K562 (cell line): Measurements from ENCODE around the gene CD2. TPM values are rescaled to one million over a fixed set of nuclear protein-coding genes. Genes with fewer than 3 reads are reported as not detected.
A peak's percentile ranks its signal among the peaks of the same experiment; 100 is the strongest.

Experiments used
- ATAC-seq: fragments of 200-7000 bp; cut with Tn5 transposase; 3 replicates; pipeline ENCODE4 v1.9.1; 2020; ENCODE audit warnings: moderate library complexity
- BruUV-seq: library from RNA; stranded (reverse); fragments of 400-500 nt; replicated peaks from 2 replicates; lab custom pipeline; 2021; lab: Mats Ljungman, UMichigan
- CTCF ChIA-PET: fragments of 300-600 bp; formaldehyde crosslinking; extraction: SDS; loops from one replicate; lab custom pipeline; 2021; ENCODE audit warnings: low intra/inter-chr PET ratio; lab: Yijun Ruan, JAX
- POLR2A ChIA-PET: fragments of 300-600, 350-650 bp; sonication (Branson Sonifier 250); formaldehyde crosslinking; extraction: SDS; loops from one replicate; lab custom pipeline; 2021; ENCODE audit warnings: antibody characterized with exemption, inconsistent platforms; lab: Yijun Ruan, JAX
- DNase-seq, 4 experiments: peaks; one replicate each; pipeline versions ENCODE4 v3.0.0 to v3.0.0-alpha.2; 2011 to 2018; ENCODE audit warnings: low spot score in 3 of 4, mixed read lengths in 3 of 4; ENCODE audit errors: extremely low read depth in 1 of 4
- FAIRE-seq: peaks from 2 replicates; lab custom pipeline; 2011; peaks lifted over from hg19 to GRCh38; lab: Jason Lieb, UNC
- H2AFZ ChIP-seq: 2 replicates; pipeline ENCODE4 v1.6.0; 2011; ENCODE audit warnings: low read depth, low read length, control low read depth, inconsistent platforms
- H3K27ac ChIP-seq: fragments of 200-600 bp; 3 replicates; pipeline ENCODE4 v1.8.0; 2011; ENCODE audit warnings: low read depth, mild to moderate bottlenecking, control low read depth, inconsistent platforms, low read length, moderate library complexity, mixed read lengths; ENCODE audit errors: extremely low read depth
- H3K27me3 ChIP-seq, 2 experiments: fragments of 300-600 bp in 1 of 2; 2 replicates in 1 of 2; 3 replicates in 1 of 2; pipeline versions ENCODE4 v1.6.0 to v1.8.0; 2011; ENCODE audit warnings: inconsistent platforms in 2 of 2, low read length in 2 of 2, mild to moderate bottlenecking in 1 of 2, mixed read lengths in 1 of 2, moderate library complexity in 1 of 2; ENCODE audit not compliant: control insufficient read depth in 2 of 2, insufficient read depth in 2 of 2
- H3K36me3 ChIP-seq: fragments of 300-600 bp; 3 replicates; pipeline ENCODE4 v1.8.0; 2011; ENCODE audit warnings: mild to moderate bottlenecking, low read length, inconsistent platforms; ENCODE audit not compliant: control insufficient read depth, insufficient read depth
- H3K4me1 ChIP-seq, 2 experiments: fragments of 200-600 bp in 1 of 2; replicated peaks in 1 of 2; 2 replicates in 1 of 2; 3 replicates in 1 of 2; pipeline versions ENCODE4 v1.5.1 to v1.8.0; 2011; ENCODE audit warnings: inconsistent platforms in 2 of 2, low read length in 2 of 2, mild to moderate bottlenecking in 1 of 2, mixed read lengths in 1 of 2, moderate library complexity in 1 of 2; ENCODE audit not compliant: control insufficient read depth in 2 of 2, insufficient read depth in 2 of 2
- H3K4me2 ChIP-seq: 2 replicates; pipeline ENCODE4 v1.6.1; 2011; ENCODE audit warnings: low read length, control low read depth, inconsistent platforms, mixed read lengths; ENCODE audit not compliant: insufficient read depth
- H3K4me3 ChIP-seq: fragments of 200-600 bp; sonication (generic), shearing (Covaris generic); 2 replicates; pipeline ENCODE4 v1.5.1; 2016; ENCODE audit warnings: control low read depth, inconsistent platforms
- H3K79me2 ChIP-seq: fragments of 200-600 bp; 3 replicates; pipeline ENCODE4 v1.8.0; 2011; ENCODE audit warnings: low read length, inconsistent platforms; ENCODE audit not compliant: control insufficient read depth, insufficient read depth
- H3K9ac ChIP-seq, 2 experiments: 2 replicates each; pipeline versions ENCODE4 v1.6.0 to v1.6.1; 2011; ENCODE audit warnings: low read depth in 2 of 2, low read length in 2 of 2, control low read depth in 1 of 2, inconsistent platforms in 1 of 2, mild to moderate bottlenecking in 1 of 2, mixed read lengths in 1 of 2; ENCODE audit not compliant: insufficient read depth in 1 of 2
- H3K9me1 ChIP-seq: one replicate; pipeline ENCODE4 v1.6.0; 2011; ENCODE audit warnings: inconsistent platforms, mild to moderate bottlenecking, low read length, moderate library complexity; ENCODE audit not compliant: control insufficient read depth, insufficient read depth
- H3K9me3 ChIP-seq: replicated peaks from 2 replicates; pipeline ENCODE4 v1.5.1; 2011; ENCODE audit warnings: low read depth, low read length, inconsistent platforms; ENCODE audit not compliant: control insufficient read depth, insufficient read depth
- H4K20me1 ChIP-seq: replicated peaks from 2 replicates; pipeline ENCODE4 v1.6.1; 2011; ENCODE audit warnings: low read length, inconsistent platforms, mixed read lengths; ENCODE audit not compliant: control insufficient read depth, insufficient read depth
- BCOR ChIP-seq: fragments of 450-650 bp; IDR thresholded peaks from 2 replicates; pipeline ENCODE4 v1.6.1; 2016
- EP400 ChIP-seq: fragments of 450-650 bp; IDR thresholded peaks from 2 replicates; pipeline ENCODE4 v1.6.1; 2017; ENCODE audit warnings: antibody characterized with exemption, mild to moderate bottlenecking, moderate library complexity
- ETV1 ChIP-seq: fragments of 450-650 bp; conservative IDR thresholded peaks from 2 replicates; pipeline ENCODE4 v1.6.1; 2016; ENCODE audit warnings: missing genetic modification characterization, control low read depth, low read depth, missing compliant biosample characterization
- FOXJ3 ChIP-seq: sonication (generic); formaldehyde crosslinking; IDR thresholded peaks from 2 replicates; pipeline ENCODE4 v1.4.0; 2020; ENCODE audit warnings: mild to moderate bottlenecking, missing genetic modification reagents
- FOXK2 ChIP-seq, 2 experiments: fragments of 450-650 bp; IDR thresholded peaks in 1 of 2; conservative IDR thresholded peaks in 1 of 2; 2 replicates each; pipeline ENCODE4 v1.6.1; 2016; ENCODE audit warnings: low read depth in 2 of 2, mild to moderate bottlenecking in 1 of 2
- GATAD2A ChIP-seq: fragments of 450-650 bp; IDR thresholded peaks from 2 replicates; pipeline ENCODE4 v1.6.1; 2017
- HSF4 ChIP-seq: fragments of 250-450 bp; sonication (Bioruptor Pico); IDR thresholded peaks from 2 replicates; pipeline ENCODE4 v2.1.2; 2022; ENCODE audit warnings: mild to moderate bottlenecking, moderate library complexity, borderline replicate concordance
- MED1 ChIP-seq: sonication (generic); formaldehyde crosslinking; IDR thresholded peaks from 2 replicates; pipeline ENCODE4 v1.8.1; 2023; ENCODE audit warnings: missing genetic modification reagents, borderline replicate concordance
- MTA3 ChIP-seq: fragments of 450-650 bp; formaldehyde crosslinking; IDR thresholded peaks from 2 replicates; pipeline ENCODE4 v1.6.1; 2017; ENCODE audit warnings: mild to moderate bottlenecking, borderline replicate concordance
- NR2C1 ChIP-seq, 2 experiments: fragments of 450-650 bp; IDR thresholded peaks; 2 replicates each; pipeline ENCODE4 v1.6.1; 2017; ENCODE audit warnings: mild to moderate bottlenecking in 2 of 2, antibody characterized with exemption in 1 of 2, inconsistent platforms in 1 of 2, missing compliant biosample characterization in 1 of 2, missing genetic modification characterization in 1 of 2
- NR2C2 ChIP-seq, 2 experiments: fragments of 200-800 bp in 1 of 2; sonication (Bioruptor generic) in 1 of 2; sonication (generic) in 1 of 2; formaldehyde crosslinking in 1 of 2; IDR thresholded peaks; 2 replicates each; pipeline versions ENCODE4 v1.6.1 to v1.8.0; 2016 to 2022; ENCODE audit warnings: mild to moderate bottlenecking in 1 of 2, missing compliant biosample characterization in 1 of 2, missing genetic modification characterization in 1 of 2, missing genetic modification reagents in 1 of 2
- RAD21 ChIP-seq, 2 experiments: fragments of 250-450 bp in 1 of 2; fragments of 450-650 bp in 1 of 2; sonication (Bioruptor Pico) in 1 of 2; formaldehyde crosslinking in 1 of 2; IDR thresholded peaks in 1 of 2; conservative IDR thresholded peaks in 1 of 2; 2 replicates each; pipeline versions ENCODE4 v1.4.0 to v1.8.0; 2020 to 2022; ENCODE audit warnings: mild to moderate bottlenecking in 2 of 2, moderate library complexity in 1 of 2
- RBM25 ChIP-seq: fragments of 200-400 bp; formaldehyde crosslinking; IDR thresholded peaks from 2 replicates; pipeline ENCODE4 v1.6.1; 2018; ENCODE audit warnings: low read length, low read depth, moderate library complexity; ENCODE audit not compliant: severe bottlenecking
- SAFB ChIP-seq: fragments of 200-400 bp; formaldehyde crosslinking; IDR thresholded peaks from 2 replicates; pipeline ENCODE4 v1.6.1; 2017; ENCODE audit warnings: low read depth, low read length, borderline replicate concordance
- SPI1 ChIP-seq: IDR thresholded peaks from 2 replicates; pipeline ENCODE4 v1.6.1; 2011; ENCODE audit warnings: low read depth, low read length, control low read depth, borderline replicate concordance
- TBL1XR1 ChIP-seq, 2 experiments: IDR thresholded peaks; 2 replicates each; pipeline ENCODE4 v1.6.1; 2012; ENCODE audit warnings: improper control_type of control experiment in 2 of 2, low read length in 2 of 2, mild to moderate bottlenecking in 1 of 2
- ZNF3 ChIP-seq: fragments of 250-450 bp; sonication (Bioruptor Pico); IDR thresholded peaks from 2 replicates; pipeline ENCODE4 v1.5.0; 2021; ENCODE audit warnings: mild to moderate bottlenecking, moderate library complexity
- ZNF384 ChIP-seq: IDR thresholded peaks from 2 replicates; pipeline ENCODE4 v1.6.1; 2012; ENCODE audit warnings: low read depth, low read length, improper control_type of control experiment
- ZNF830 ChIP-seq: fragments of 250-450 bp; sonication (Bioruptor Pico); IDR thresholded peaks from 2 replicates; pipeline ENCODE4 v1.5.0; 2021; ENCODE audit warnings: mild to moderate bottlenecking
- WGBS: fragments of 100-300 bp; shearing (Covaris generic); methylation state at CpG from one replicate; pipeline ENCODE4 v1.1.6; 2016; ENCODE audit warnings: low coverage, mixed read lengths; ENCODE audit not compliant: insufficient coverage; ENCODE audit errors: missing lambda C conversion rate; 5-methylcytosine and 5-hydroxymethylcytosine counted together
- in situ Hi-C: fragments of 300-500 bp; cut with MboI; formaldehyde crosslinking; loops from 4 replicates; pipeline ENCODE4 v1.15.0; 2018; ENCODE audit warnings: inconsistent platforms, mixed read lengths
- intact Hi-C: fragments of 100-400 bp; cut with micrococcal nuclease; formaldehyde crosslinking; loops from 2 replicates; pipeline ENCODE4 v1.14.2; 2022
- polyA plus RNA-seq, 8 experiments: library from polyadenylated mRNA; depleted of rRNA in 4 of 8; stranded (reverse) in 5 of 8; unstranded in 3 of 8; fragments of >200 nt; fragmentation: Nextera tagmentation in 2 of 8; fragmentation: Illumina TruSeq in 1 of 8; extraction: Ambion mirVana in 2 of 8; extraction: Trizol in 1 of 8; gene quantifications; 2 replicates each; pipeline versions ENCODE4 v1.2.1 to v1.2.3, GENCODE V29; 2011 to 2014; ENCODE audit warnings: inconsistent platforms in 1 of 8, missing spikeins in 1 of 8
- total RNA-seq, 7 experiments: library from RNA; depleted of rRNA in 6 of 7; stranded (reverse); fragments of >200 nt in 6 of 7; fragmentation: Illumina TruSeq in 2 of 7; extraction: Trizol in 2 of 7; gene quantifications; 2 replicates each; pipeline versions ENCODE4 v1.2.1 to v1.2.3, GENCODE V29; 2011 to 2021; ENCODE audit warnings: low replicate concordance in 1 of 7
- TF ChIP-seq, protein P1 (sequence below): fragments of 250-450 bp; sonication (Bioruptor Pico); IDR thresholded peaks from 2 replicates; pipeline ENCODE4 v1.5.0; 2021; ENCODE audit warnings: mild to moderate bottlenecking, borderline replicate concordance

Gene CD2
- total and polyA plus RNA-seq, 9 of the 15 experiments (the other 6 are each of a cell fraction or from before 2014, with no cell fraction given), result 0.07 to 0.16 TPM; not detected in 7

GRCh38 chr1:116763116-116763786 is 9.0 kb downstream of the CD2 start:
- no peaks in the 10 kb centered on the region for H3K9me3 ChIP-seq
- 48% methylated on average over 4 of the region's 4 CpGs for WGBS
- H3K9me1 ChIP-seq, result no peaks in the 10 kb centered on the region
- peaks cover 21 to 29% of the 10 kb centered on the region in 2 experiments for H3K4me1 ChIP-seq
- no TSS peak for BruUV-seq
- no peak overlapping the region for H3K4me3 ChIP-seq
- H4K20me1 ChIP-seq, result no peaks in the 10 kb centered on the region
- POLR2A ChIA-PET, result interaction anchor here (0.5 to 1.2 kb wide), 3 partner anchors 9 to 1587 kb away, joined by 3 to 6 read pairs (median 4); partner anchors contain the start of gene CD2
- H3K36me3 ChIP-seq, result no peaks in the 10 kb centered on the region
- CTCF ChIA-PET, result no interaction called here
- DNase-seq (peak in 2 of 4 experiments; percentile 27), FAIRE-seq (peak; percentile 29), ATAC-seq (peak; percentile 7)
- in situ Hi-C loops (no loop called here), intact Hi-C loops (loop anchor here (5.0 kb wide), 1 partner anchor 119 kb away; no protein-coding TSS in a partner anchor)
- peak overlapping the region; percentile 70 for H2AFZ ChIP-seq
- peak overlapping the region; percentile 5; the same call in 1 of the 2 replicates for H3K4me2 ChIP-seq
- H3K27ac ChIP-seq, result peak overlapping the region; percentile 14; the same call in 1 of the 3 replicates
- H3K27me3 ChIP-seq, result no peaks in the 10 kb centered on the region
- H3K79me2 ChIP-seq, result no peaks in the 10 kb centered on the region
- peak overlapping the region; percentile 14 to 45; a peak in 2 of 4 replicates for H3K9ac ChIP-seq
- no peak for TF ChIP-seq MTA3
- TF ChIP-seq RAD21 (CRISPR knock-in tag; conservative IDR thresholded peaks at IDR 0.05 in 1 of 2, IDR thresholded peaks at IDR 0.05 in 1 of 2), result no peak
- no peak for TF ChIP-seq ETV1 (tag)
- TF ChIP-seq, protein P1, sequence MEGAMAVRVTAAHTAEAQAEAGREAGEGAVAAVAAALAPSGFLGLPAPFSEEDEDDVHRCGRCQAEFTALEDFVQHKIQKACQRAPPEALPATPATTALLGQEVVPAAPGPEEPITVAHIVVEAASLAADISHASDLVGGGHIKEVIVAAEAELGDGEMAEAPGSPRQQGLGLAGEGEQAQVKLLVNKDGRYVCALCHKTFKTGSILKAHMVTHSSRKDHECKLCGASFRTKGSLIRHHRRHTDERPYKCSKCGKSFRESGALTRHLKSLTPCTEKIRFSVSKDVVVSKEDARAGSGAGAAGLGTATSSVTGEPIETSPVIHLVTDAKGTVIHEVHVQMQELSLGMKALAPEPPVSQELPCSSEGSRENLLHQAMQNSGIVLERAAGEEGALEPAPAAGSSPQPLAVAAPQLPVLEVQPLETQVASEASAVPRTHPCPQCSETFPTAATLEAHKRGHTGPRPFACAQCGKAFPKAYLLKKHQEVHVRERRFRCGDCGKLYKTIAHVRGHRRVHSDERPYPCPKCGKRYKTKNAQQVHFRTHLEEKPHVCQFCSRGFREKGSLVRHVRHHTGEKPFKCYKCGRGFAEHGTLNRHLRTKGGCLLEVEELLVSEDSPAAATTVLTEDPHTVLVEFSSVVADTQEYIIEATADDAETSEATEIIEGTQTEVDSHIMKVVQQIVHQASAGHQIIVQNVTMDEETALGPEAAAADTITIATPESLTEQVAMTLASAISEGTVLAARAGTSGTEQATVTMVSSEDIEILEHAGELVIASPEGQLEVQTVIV (CRISPR knock-in tag), result no peak
- no peak for TF ChIP-seq SPI1
- 0 out of 4 replicates have a peak, but pooled peaks of 1 of the 2 experiments have one; percentile 13 for TF ChIP-seq FOXK2 (conservative IDR thresholded peaks at IDR 0.05 in 1 of 2, IDR thresholded peaks at IDR 0.05 in 1 of 2; ENCODE audit: low read depth in 2 of 2)
- TF ChIP-seq RBM25, result peak; percentile 84
- no peak for TF ChIP-seq HSF4
- TF ChIP-seq MED1, result no peak
- TF ChIP-seq ZNF830 (CRISPR knock-in tag), result no peak
- no peak for TF ChIP-seq EP400
- TF ChIP-seq NR2C2 (CRISPR knock-in tag; IDR thresholded peaks at IDR 0.05), result no peak
- TF ChIP-seq NR2C2 (tag; IDR thresholded peaks at IDR 0.05), result peak; percentile 62; the same call in 1 of the 2 replicates
- TF ChIP-seq FOXJ3, result 0 out of 2 replicates have a peak, but pooled peaks have one; percentile 51
- no peak for TF ChIP-seq ZNF384
- TF ChIP-seq SAFB, result no peak
- no peak; the same call in 1 of the 2 replicates for TF ChIP-seq NR2C1 (IDR thresholded peaks at IDR 0.05)
- TF ChIP-seq NR2C1 (tag; IDR thresholded peaks at IDR 0.05), result peak; percentile 24; the same call in 1 of the 2 replicates
- no peak for TF ChIP-seq ZNF3
- peak; percentile 97 for TF ChIP-seq BCOR
- no peak for TF ChIP-seq GATAD2A
- TF ChIP-seq TBL1XR1 (IDR thresholded peaks at IDR 0.05; ENCODE audit: low read length in 2 of 2), result no peak
